Esophagus muscularis mucosa (tissue), 4 donors: ENCODE results near the gene CFAP97. TPM values are rescaled to one million over a fixed set of nuclear protein-coding genes. Genes with fewer than 3 reads are reported as not detected.
"Not testable (repeated sequence)": the region's sequence is repeated elsewhere in the genome, so short reads cannot be mapped to it uniquely, and the experiment has no call there.

Experiments used
- DNase-seq: peaks from one replicate; pipeline ENCODE4 v3.0.0-alpha.2; 2017; ENCODE audit errors: extremely low spot score
- H3K27ac ChIP-seq, 4 donors: fragments of 200-600 bp; sonication (generic); replicated peaks in 1 of 4; 1 replicate in 3 of 4; 2 replicates in 1 of 4; pipeline ENCODE4 v1.5.1; 2016 to 2019; ENCODE audit warnings: mild to moderate bottlenecking in 1 of 4
- H3K27me3 ChIP-seq, 4 donors: fragments of 200-600 bp; sonication (generic); one replicate each; pipeline versions ENCODE4 v1.5.1 to v1.6.0; 2016 to 2019
- H3K36me3 ChIP-seq, 4 donors: fragments of 200-600 bp; sonication (generic); one replicate each; pipeline ENCODE4 v1.5.1; 2016 to 2019
- H3K4me1 ChIP-seq, 4 donors: fragments of 200-600 bp; sonication (generic); one replicate each; pipeline ENCODE4 v1.5.1; 2016 to 2019
- H3K4me3 ChIP-seq, 4 donors: fragments of 200-600 bp; sonication (generic); 1 replicate in 2 of 4; 2 replicates in 2 of 4; pipeline ENCODE4 v1.5.1; 2016 to 2019; ENCODE audit warnings: mild to moderate bottlenecking in 4 of 4, moderate library complexity in 1 of 4
- H3K9me3 ChIP-seq, 4 donors: fragments of 200-600 bp; sonication (generic); 1 replicate in 3 of 4; 2 replicates in 1 of 4; pipeline ENCODE4 v1.5.1; 2016 to 2019
- CTCF ChIP-seq, 3 experiments: fragments of 200-600 bp in 2 of 3; fragments of 450-650 bp in 1 of 3; sonication (generic) in 2 of 3; IDR thresholded peaks; one replicate each; pipeline ENCODE4 v1.5.1; 2017 to 2019; ENCODE audit warnings: antibody characterized with exemption in 3 of 3, mild to moderate bottlenecking in 2 of 3, moderate library complexity in 1 of 3
- EP300 ChIP-seq: sonication (generic); formaldehyde crosslinking; IDR thresholded peaks from one replicate; pipeline ENCODE4 v1.6.1; 2017; ENCODE audit warnings: antibody characterized with exemption
- POLR2A ChIP-seq: fragments of 450-650 bp; IDR thresholded peaks from one replicate; pipeline ENCODE4 v1.6.1; 2017; ENCODE audit warnings: antibody characterized with exemption, moderate library complexity, mild to moderate bottlenecking, low read depth
- POLR2AphosphoS5 ChIP-seq, 2 donors: sonication (generic); formaldehyde crosslinking; IDR thresholded peaks; one replicate each; pipeline ENCODE4 v1.6.1; 2017; ENCODE audit warnings: antibody characterized with exemption in 2 of 2
- WGBS: methylation state at CpG from one replicate; pipeline ENCODE4 v1.1.5; 2018; 5-methylcytosine and 5-hydroxymethylcytosine counted together
- intact Hi-C: fragments of 100-400 bp; cut with DNase I; formaldehyde crosslinking; loops from one replicate; pipeline ENCODE4 v1.15.1; 2023
- total RNA-seq, 4 donors: library from RNA; depleted of rRNA; stranded (reverse); fragments of >200 nt; gene quantifications; one replicate each; pipeline versions ENCODE4 v1.1.0 to v1.2.1, GENCODE V29; 2016

The CFAP97 gene
- total RNA-seq, 4 donors from 2014 or later, result 30.2 to 36.8 (median 35.1) TPM

- no peak for DNase-seq
- Histone ChIP-seq H3K36me3 (peaks cover 0 to 5% (median 2%) of the 10 kb centered on the region in 4 donors), H3K27me3 (no peaks in the 10 kb centered on the region), H3K9me3 (no peaks in the 10 kb centered on the region), H3K27ac (peak overlapping the region; percentile 98 to 99 (median 99)), H3K4me3 (peak overlapping the region; percentile 79 to 91 (median 88)), H3K4me1 (peaks cover 21 to 46% (median 35%) of the 10 kb centered on the region in 4 donors)
- intact Hi-C loops, result loop anchor here (5.0 kb wide), 1 partner anchor 193 kb away; the partner anchor contains the start of genes ANKRD37 and LRP2BP
- TF ChIP-seq CTCF (IDR thresholded peaks at IDR 0.05), result no peak
- TF ChIP-seq EP300, result no peak
- TF ChIP-seq POLR2AphosphoS5 (IDR thresholded peaks at IDR 0.05), result no peak
- no peak for TF ChIP-seq POLR2A
- WGBS, result 3% methylated on average over 12 of the region's 14 CpGs
Measured at GRCh38 chr4:185204238-185204910, 574 bp upstream of the CFAP97 start.

- Histone ChIP-seq H3K9me3 (no peaks in the 10 kb centered on the region), H3K4me1 (peaks cover 15 to 37% (median 28%) of the 10 kb centered on the region in 4 donors), H3K27ac (peak overlapping the region; percentile 98 to 99 (median 99)), H3K4me3 (peak overlapping the region; percentile 79 to 91 (median 88)), H3K27me3 (no peaks in the 10 kb centered on the region), H3K36me3 (peaks cover 0 to 5% (median 2%) of the 10 kb centered on the region in 4 donors)
- no peak for TF ChIP-seq EP300
- no peak for TF ChIP-seq CTCF (IDR thresholded peaks at IDR 0.05)
- no peak for TF ChIP-seq POLR2AphosphoS5 (IDR thresholded peaks at IDR 0.05)
- TF ChIP-seq POLR2A, result no peak
- DNase-seq, result no peak
- intact Hi-C loops, result loop anchor here (5.0 kb wide), 1 partner anchor 194 kb away; the partner anchor contains the start of genes ANKRD37 and LRP2BP
- WGBS, result 62% methylated on average over 8 of the region's 8 CpGs
Measured at GRCh38 chr4:185202984-185203485, 765 bp downstream of the CFAP97 start.

DNA sequence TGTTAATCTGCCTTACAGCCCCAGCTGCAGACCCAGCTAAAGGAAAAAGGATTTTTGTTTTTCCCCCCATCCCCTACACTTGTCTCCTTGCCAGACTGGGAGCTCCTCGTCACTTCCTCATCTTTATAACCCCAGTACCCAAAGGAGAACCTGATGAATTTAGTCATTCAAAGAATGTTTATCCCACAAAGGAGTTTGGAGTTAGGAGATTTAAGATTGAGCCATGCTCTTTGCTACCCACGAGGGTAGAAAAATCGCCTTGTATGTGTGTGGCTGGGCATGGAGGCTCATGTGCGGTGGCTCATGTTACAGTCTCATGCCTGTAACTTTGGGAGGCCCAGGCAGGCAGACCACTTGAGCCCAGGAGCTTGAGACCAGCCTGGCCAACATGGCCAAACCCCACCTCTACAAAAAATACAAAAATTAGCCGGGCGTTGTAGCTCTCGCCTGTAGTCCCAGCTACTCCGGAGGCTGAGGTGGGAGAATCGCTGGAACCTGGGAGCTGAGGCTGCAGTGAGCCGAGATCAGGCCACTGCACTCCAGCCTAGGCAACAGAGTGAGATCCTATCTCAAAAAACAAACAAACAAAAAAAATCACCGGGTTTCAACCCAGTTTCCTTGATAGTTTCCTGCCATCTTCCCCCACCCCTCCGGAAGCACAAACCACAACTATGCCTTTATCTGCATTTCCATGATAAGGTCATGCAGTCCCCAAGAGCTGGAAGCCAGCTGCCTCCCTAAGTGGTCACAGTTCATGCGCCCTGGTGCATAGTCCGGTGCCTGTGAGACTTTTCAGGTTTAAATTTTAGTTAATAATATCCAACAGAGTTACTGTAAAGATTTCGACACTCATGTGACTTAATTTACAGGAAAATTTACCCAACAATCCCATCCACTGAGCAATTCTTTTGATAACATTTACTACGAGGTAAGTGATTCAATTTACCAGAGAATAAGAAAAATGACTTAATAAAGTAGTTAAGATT is 1.5 kb downstream of the CFAP97 start:
- H3K4me1 ChIP-seq, result peaks cover 15 to 37% (median 28%) of the 10 kb centered on the region in 4 donors
- intact Hi-C loops, result loop anchor here (5.0 kb wide), 1 partner anchor 195 kb away; the partner anchor contains the start of genes ANKRD37 and LRP2BP
- H3K27ac ChIP-seq, result peak overlapping the region; percentile 98 to 99 (median 99)
- peaks cover 0 to 5% (median 2%) of the 10 kb centered on the region in 4 donors for H3K36me3 ChIP-seq
- H3K4me3 ChIP-seq, result peak overlapping the region in 2 of 4 donors; percentile 89 to 91
- 70% methylated on average over 16 of the region's 16 CpGs for WGBS
- no peak for DNase-seq
- H3K27me3 ChIP-seq, result no peaks in the 10 kb centered on the region
- no peaks in the 10 kb centered on the region for H3K9me3 ChIP-seq
- TF ChIP-seq POLR2AphosphoS5 (IDR thresholded peaks at IDR 0.05) (no peak), POLR2A (no peak), CTCF (IDR thresholded peaks at IDR 0.05) (no peak), EP300 (no peak)

DNA sequence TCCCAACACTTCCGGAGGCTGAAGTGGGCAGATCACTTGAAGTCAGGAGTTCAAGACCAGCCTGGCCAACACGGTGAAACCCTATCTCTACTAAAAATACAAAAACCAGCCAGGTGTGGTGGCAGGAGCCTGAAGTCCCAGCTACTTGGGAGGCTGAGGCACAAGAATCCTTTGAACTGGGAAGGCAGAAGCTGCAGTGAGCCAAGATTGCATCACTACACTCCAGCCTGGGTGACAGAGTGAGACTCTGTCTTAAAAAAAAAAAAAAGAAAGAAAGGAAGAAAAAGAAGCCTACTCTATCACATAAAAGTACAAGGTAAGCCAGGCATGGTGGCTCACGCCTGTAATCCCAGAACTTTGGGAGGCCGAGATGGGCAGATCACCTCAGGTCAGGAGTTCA is 5.6 kb downstream of the CFAP97 start:
- H3K27ac ChIP-seq, intact Hi-C loops: not testable (repeated sequence)
- 92% methylated on average over 4 of the region's 4 CpGs for WGBS

More for the DNA sequence above, 5.6 kb downstream of the CFAP97 start:
- H3K4me1 ChIP-seq, result peaks cover 7 to 20% (median 16%) of the 10 kb centered on the region in 4 donors
- H3K27me3 ChIP-seq, H3K36me3 ChIP-seq, H3K9me3 ChIP-seq, DNase-seq, H3K4me3 ChIP-seq: not testable (repeated sequence)
